SK-N-MC (cell line): Measurements from ENCODE around the gene INPP5D.

Experiments used
- DNase-seq: peaks from one replicate; pipeline ENCODE4 v3.0.0-alpha.2; 2011; ENCODE audit warnings: low read depth, low spot score
- H3K27ac ChIP-seq: fragments of 200-600 bp; sonication (generic); 2 replicates; pipeline ENCODE4 v1.5.1; 2016; ENCODE audit warnings: mixed run types
- H3K36me3 ChIP-seq: fragments of 200-600 bp; sonication (generic); 2 replicates; pipeline ENCODE4 v1.6.1; 2017; ENCODE audit warnings: antibody characterized with exemption, low read length, mixed read lengths; ENCODE audit not compliant: insufficient read depth
- H3K4me3 ChIP-seq: fragments of 200-600 bp; sonication (generic); 2 replicates; pipeline ENCODE4 v1.5.1; 2016
- H3K9ac ChIP-seq: fragments of 200-600 bp; sonication (generic); 2 replicates; pipeline ENCODE4 v1.8.0; 2017; ENCODE audit warnings: mixed run types, mixed read lengths; ENCODE audit not compliant: insufficient read length
- H3K9me3 ChIP-seq: fragments of 200-600 bp; sonication (generic); 2 replicates; pipeline ENCODE4 v1.6.1; 2017; ENCODE audit warnings: low read depth, mild to moderate bottlenecking, antibody characterized with exemption, low read length, moderate library complexity, mixed read lengths
- EZH2 ChIP-seq: fragments of 200-600 bp; sonication (generic); IDR thresholded peaks from one replicate; pipeline ENCODE4 v1.6.1; 2017; ENCODE audit warnings: antibody characterized with exemption
- FOXP2 ChIP-seq: optimal IDR thresholded peaks from 2 replicates; pipeline ENCODE3; 2011; ENCODE audit warnings: mild to moderate bottlenecking, moderate library complexity; ENCODE audit not compliant: insufficient read depth; ENCODE audit errors: extremely low read length, control extremely low read depth
- POLR2AphosphoS5 ChIP-seq: IDR thresholded peaks from 2 replicates; pipeline ENCODE4 v1.6.1; 2012; ENCODE audit warnings: mild to moderate bottlenecking, low read depth, low read length, borderline replicate concordance

The INPP5D gene

DNA sequence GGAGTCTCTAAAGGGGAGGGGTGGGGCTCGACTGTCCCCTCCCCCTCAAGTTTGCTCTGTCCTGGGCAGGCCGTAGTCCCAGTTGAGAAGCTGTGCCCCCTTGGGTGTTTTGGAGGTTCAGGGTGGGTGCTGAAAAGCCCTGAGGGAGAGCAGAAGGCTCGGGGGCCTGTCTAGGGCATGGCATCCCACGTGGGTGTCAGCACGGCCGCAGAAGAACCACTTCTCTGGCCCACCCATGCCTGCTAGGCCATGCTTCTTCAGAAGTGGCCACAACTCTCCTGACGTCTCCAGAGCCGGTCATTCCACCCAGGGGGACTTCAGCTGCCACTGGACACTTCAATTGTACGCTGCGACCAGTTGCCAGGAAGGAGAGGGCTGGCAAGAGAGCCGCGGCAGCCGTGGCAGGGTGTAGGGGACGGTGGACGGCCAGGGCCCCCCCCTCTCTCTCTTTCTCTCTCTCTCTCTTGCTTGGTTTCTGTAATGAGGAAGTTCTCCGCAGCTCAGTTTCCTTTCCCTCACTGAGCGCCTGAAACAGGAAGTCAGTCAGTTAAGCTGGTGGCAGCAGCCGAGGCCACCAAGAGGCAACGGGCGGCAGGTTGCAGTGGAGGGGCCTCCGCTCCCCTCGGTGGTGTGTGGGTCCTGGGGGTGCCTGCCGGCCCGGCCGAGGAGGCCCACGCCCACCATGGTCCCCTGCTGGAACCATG is at the start of gene INPP5D:
Gene INPP5D, plus strand, starts transcription at position 546 of the 704 bp plus-strand sequence. Its CDS starts 137 bp downstream, at position 683.
- TF ChIP-seq EZH2: no peak
- no peak for TF ChIP-seq POLR2AphosphoS5
- no peak for TF ChIP-seq FOXP2
- H3K36me3 ChIP-seq: no peaks in the 10 kb centered on the region
- no peak within 1 kb of the TSS for H3K4me3 ChIP-seq
- H3K9me3 ChIP-seq: no peaks in the 10 kb centered on the region
- H3K27ac ChIP-seq: no peak within 1 kb of the TSS
- H3K9ac ChIP-seq: no peak within 1 kb of the TSS
- DNase-seq: no peak

- H3K36me3 ChIP-seq: no peaks in the 10 kb centered on the region
- H3K9me3 ChIP-seq: no peaks in the 10 kb centered on the region
- no peak overlapping the region for H3K9ac ChIP-seq
- no peak overlapping the region for H3K27ac ChIP-seq
- no peak for TF ChIP-seq POLR2AphosphoS5
- no peak for TF ChIP-seq EZH2
- no peak for TF ChIP-seq FOXP2
- no peak overlapping the region for H3K4me3 ChIP-seq
- DNase-seq: no peak
Measured at GRCh38 chr2:233010569-233011267, 49.4 kb upstream of the INPP5D start.

DNA sequence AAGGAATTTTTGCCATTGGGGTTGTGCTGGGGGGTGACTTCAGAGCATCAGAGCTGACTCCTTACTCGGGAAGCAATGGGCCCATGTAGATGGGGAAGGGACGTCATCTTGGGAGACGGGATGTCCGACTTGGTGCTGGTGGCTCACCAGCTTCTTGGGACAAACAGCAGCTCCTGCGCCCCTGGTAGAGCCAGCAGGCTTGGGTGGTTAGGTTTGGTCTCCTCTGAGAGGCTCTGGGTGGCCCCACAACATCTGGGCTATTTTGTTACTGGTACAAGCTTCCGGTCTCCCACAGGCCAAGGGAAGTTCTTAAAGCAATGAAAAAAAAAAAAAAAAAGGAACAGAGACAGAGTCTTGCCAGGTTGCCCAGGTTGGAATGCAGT is 48.9 kb upstream of the INPP5D start:
- TF ChIP-seq POLR2AphosphoS5: no peak
- TF ChIP-seq EZH2: no peak
- no peak for TF ChIP-seq FOXP2
- H3K9ac ChIP-seq: no peak overlapping the region
- no peaks in the 10 kb centered on the region for H3K9me3 ChIP-seq
- no peak for DNase-seq
- no peak overlapping the region for H3K27ac ChIP-seq
- H3K4me3 ChIP-seq: no peak overlapping the region
- no peaks in the 10 kb centered on the region for H3K36me3 ChIP-seq

DNA sequence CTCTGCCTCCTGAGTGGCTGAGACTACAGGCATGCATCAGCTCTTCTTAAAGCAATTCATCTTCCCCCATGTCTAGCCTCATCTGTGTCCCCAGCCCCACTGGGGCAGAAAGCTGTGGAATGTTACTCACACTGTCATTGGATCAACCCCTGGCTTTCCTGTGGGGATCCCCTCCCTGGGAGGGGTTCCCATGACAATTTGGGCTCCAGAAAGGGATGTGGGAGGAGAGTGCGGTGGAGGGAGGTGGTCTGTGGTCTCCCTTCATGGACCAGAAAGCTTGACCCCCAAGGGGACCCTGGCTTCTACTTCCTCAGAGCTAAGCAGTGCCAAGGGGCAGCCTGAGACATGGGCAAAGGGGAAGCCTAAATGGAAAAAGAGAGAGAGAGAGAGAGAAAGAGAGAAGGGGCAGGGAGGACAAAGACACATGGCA is 48.4 kb upstream of the INPP5D start:
- Histone ChIP-seq H3K9ac (no peak overlapping the region), H3K4me3 (no peak overlapping the region), H3K36me3 (no peaks in the 10 kb centered on the region), H3K27ac (no peak overlapping the region), H3K9me3 (no peaks in the 10 kb centered on the region)
- no peak for TF ChIP-seq POLR2AphosphoS5
- no peak for TF ChIP-seq EZH2
- TF ChIP-seq FOXP2: no peak
- no peak for DNase-seq

- no peak for DNase-seq
- Histone ChIP-seq H3K9ac (no peak overlapping the region), H3K36me3 (no peaks in the 10 kb centered on the region), H3K9me3 (no peaks in the 10 kb centered on the region), H3K27ac (no peak overlapping the region), H3K4me3 (no peak overlapping the region)
- TF ChIP-seq EZH2 (no peak), FOXP2 (no peak), POLR2AphosphoS5 (no peak)
Measured at GRCh38 chr2:233012301-233012971, 47.7 kb upstream of the INPP5D start.

DNA sequence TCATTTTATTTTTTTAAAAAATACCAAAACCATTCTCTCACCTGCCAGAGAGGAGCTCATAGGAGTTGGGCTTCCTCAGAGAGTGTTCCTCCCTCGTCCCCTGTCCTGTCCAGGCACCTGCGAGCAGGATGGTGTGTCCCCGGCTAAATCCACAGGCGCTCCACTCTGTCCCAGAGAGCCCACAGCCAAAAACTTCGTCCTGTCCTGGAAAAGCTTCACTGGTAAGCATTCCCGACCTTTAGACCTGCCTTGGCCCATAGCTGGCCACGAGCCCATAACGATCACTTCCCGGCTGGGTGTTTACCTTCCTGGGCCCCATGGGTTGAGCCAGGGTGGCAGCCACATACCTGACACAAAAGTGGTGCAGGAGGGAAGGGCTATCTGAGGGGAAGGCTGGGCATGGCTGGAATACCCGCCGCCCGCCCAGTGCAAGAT is 47.1 kb upstream of the INPP5D start, which contains the start of gene NGEF:
Gene NGEF, minus strand, starts transcription at position 230 of the 435 bp plus-strand sequence. CDS start 38,366 bp downstream, outside the sequence.
- no peak within 1 kb of the TSS for H3K4me3 ChIP-seq
- no peak for TF ChIP-seq POLR2AphosphoS5
- no peak for TF ChIP-seq FOXP2

GRCh38 chr2:233013650-233014049 is 46.5 kb upstream of the INPP5D start:
- Histone ChIP-seq H3K9me3 (no peaks in the 10 kb centered on the region), H3K27ac (no peak overlapping the region), H3K36me3 (no peaks in the 10 kb centered on the region), H3K4me3 (no peak overlapping the region), H3K9ac (no peak overlapping the region)
- TF ChIP-seq FOXP2: no peak
- no peak for TF ChIP-seq POLR2AphosphoS5
- no peak for TF ChIP-seq EZH2
- no peak for DNase-seq

More for the DNA sequence above, 47.1 kb upstream of the INPP5D start, which contains the start of gene NGEF:
- no peak for DNase-seq
- no peaks in the 10 kb centered on the region for H3K36me3 ChIP-seq
- H3K9ac ChIP-seq: no peak within 1 kb of the TSS
- H3K9me3 ChIP-seq: no peaks in the 10 kb centered on the region
- no peak within 1 kb of the TSS for H3K27ac ChIP-seq

DNA sequence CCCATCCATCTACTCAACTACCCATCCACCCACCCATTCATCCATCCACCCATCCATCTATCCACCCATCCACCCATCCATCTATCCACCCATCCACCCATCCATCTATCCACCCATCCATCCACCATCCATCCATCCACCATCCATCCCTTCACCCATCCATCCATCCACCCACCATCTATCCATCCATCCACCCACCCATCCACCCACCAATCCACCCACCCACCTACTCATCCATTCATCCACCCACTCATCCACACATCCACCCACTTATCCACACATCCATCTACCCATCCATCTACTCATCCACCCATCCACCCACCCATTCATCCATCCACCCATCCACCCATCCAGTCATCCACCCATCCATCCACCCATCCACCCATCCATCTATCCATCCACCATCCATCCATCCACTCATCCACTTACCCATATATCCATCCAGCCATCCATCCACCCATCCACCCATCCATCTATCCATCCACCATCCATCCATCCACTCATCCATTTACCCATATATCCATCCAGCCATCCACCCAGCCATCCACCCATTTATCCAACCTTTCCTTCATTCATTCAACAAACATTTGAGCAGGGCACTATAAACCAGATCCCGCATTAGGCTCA is 45.0 kb upstream of the INPP5D start:
- Histone ChIP-seq H3K27ac (no peak overlapping the region), H3K9ac (no peak overlapping the region), H3K4me3 (no peak overlapping the region), H3K36me3 (no peaks in the 10 kb centered on the region), H3K9me3 (no peaks in the 10 kb centered on the region)
- no peak for DNase-seq
- TF ChIP-seq EZH2: no peak
- TF ChIP-seq POLR2AphosphoS5: no peak
- no peak for TF ChIP-seq FOXP2
